Astrocyte of the spinal cord (primary cell): ENCODE measurements around the gene NSRP1.

Source experiments
- DNase-seq: peaks from one replicate; pipeline ENCODE4 v3.0.0; 2011; ENCODE audit warnings: low read depth, low spot score
- H3K4me3 ChIP-seq: 2 replicates; pipeline ENCODE4 v1.5.1; 2011; ENCODE audit warnings: low read depth, mild to moderate bottlenecking, low read length, moderate library complexity
- in situ Hi-C: cut with HindIII; loops from 2 replicates; pipeline ENCODE4 v1.10.0; 2017; ENCODE audit warnings: low sequenced_read_pairs
- TF ChIP-seq, protein P1 (sequence below): IDR thresholded peaks from 2 replicates; pipeline ENCODE4 v1.5.1; 2012; ENCODE audit warnings: low read depth, mild to moderate bottlenecking, low read length, inconsistent platforms

Gene NSRP1

DNA sequence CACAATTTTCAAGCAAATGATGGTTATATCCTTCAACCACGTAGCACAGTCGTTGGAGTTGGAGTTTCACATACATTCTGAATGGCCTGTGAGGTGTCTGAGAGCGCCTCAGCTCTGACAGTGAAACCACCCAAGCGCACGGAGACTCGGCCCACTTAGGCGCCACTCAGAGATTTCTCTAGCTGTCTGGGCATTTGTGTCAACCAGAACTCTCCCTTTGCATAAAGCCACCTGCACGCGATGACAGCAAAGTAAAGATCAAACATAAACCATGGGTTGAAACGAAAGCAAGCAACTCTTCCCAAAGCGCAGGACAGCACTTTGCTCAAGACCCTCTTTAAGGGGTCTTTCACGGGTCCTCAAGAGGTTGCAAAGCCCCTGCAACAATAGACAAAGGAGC is 118.3 kb downstream of the NSRP1 start:
- TF ChIP-seq, protein P1, sequence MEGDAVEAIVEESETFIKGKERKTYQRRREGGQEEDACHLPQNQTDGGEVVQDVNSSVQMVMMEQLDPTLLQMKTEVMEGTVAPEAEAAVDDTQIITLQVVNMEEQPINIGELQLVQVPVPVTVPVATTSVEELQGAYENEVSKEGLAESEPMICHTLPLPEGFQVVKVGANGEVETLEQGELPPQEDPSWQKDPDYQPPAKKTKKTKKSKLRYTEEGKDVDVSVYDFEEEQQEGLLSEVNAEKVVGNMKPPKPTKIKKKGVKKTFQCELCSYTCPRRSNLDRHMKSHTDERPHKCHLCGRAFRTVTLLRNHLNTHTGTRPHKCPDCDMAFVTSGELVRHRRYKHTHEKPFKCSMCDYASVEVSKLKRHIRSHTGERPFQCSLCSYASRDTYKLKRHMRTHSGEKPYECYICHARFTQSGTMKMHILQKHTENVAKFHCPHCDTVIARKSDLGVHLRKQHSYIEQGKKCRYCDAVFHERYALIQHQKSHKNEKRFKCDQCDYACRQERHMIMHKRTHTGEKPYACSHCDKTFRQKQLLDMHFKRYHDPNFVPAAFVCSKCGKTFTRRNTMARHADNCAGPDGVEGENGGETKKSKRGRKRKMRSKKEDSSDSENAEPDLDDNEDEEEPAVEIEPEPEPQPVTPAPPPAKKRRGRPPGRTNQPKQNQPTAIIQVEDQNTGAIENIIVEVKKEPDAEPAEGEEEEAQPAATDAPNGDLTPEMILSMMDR = no peak
- in situ Hi-C loops = no loop called here
- no peak overlapping the region for H3K4me3 ChIP-seq
- no peak for DNase-seq

DNA sequence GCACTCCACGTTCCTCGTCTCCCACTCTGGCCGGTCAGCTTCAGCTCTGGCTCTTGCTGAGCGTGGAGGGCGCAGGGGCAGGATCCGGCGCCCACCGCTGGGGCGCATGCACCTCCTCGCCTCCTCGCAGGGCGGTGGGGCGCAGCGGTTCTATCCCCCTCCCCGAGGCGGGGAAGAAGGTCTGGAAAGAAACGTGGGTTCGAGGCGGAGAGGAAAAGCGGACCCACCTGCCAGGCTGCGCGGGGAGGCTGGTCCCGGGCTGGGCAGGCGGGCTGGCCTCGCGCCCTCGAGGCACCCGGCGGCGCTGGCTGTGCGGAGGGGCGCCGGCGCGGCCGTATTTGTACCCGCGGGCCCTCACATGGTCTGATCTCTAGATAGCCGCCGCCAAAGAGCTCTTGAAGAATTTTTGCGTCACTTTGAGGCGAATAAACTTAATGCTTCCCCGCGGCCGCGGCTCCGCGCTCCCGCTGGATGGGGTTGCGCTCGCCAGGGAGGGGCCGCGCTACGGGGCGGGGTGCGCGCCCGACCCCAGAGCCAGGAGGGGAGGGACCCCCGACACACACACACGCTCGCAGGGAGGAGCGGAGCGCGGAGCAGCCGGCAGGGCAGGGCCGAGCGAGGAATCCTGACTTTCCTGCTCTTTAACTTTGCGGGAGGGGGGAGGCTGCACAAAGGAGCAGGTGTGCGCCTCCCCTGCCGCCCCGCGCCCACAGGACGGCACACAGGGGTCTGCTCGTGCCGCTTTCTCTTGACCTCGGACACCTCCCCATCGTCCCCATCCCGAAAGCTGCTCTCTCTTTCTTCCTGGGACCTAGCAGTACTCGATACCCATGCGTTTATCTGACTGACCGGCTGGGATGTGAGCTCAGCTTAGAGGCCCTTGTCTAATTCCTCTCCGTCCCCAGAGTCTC is 119.0 kb downstream of the NSRP1 start, which contains the start of gene SLC6A4:
SLC6A4 (minus strand) TSS at position 312 of the 911 bp plus-strand sequence. CDS start 13,739 bp downstream, outside the sequence.
- H3K4me3 ChIP-seq = peak within 1 kb of the TSS; percentile 34
- TF ChIP-seq, protein P1 = no peak
- in situ Hi-C loops = no loop called here
- DNase-seq = no peak
